Right lobe of liver (tissue), 4 donors: ENCODE results near the gene ATXN7L2.

Experiments
- CTCF ChIP-seq, 4 donors: fragments of 200-600 bp in 3 of 4; fragments of 450-650 bp in 1 of 4; IDR thresholded peaks; one replicate each; pipeline versions ENCODE4 v1.5.1 to v1.8.0; 2016 to 2022; ENCODE audit warnings: antibody characterized with exemption in 4 of 4, mild to moderate bottlenecking in 2 of 4
- POLR2A ChIP-seq: fragments of 450-650 bp; IDR thresholded peaks from one replicate; pipeline ENCODE4 v1.6.1; 2017; ENCODE audit warnings: antibody characterized with exemption, mild to moderate bottlenecking
- donor health status: DM: no; HTN: no; CAD: no.
- donor health status: DM: no; HTN: no; CAD: no.
- donor health status: DM: no; HTN: yes; CAD: no.

- no peak for TF ChIP-seq CTCF (IDR thresholded peaks at IDR 0.05)
- TF ChIP-seq POLR2A, result no peak
Observed at GRCh38 chr1:109501644-109502363, 18.1 kb downstream of the ATXN7L2 start.
